ENCODE measurements around the gene ZNF436. TPM values are rescaled to one million over a fixed set of nuclear protein-coding genes. Genes with fewer than 3 reads are reported as not detected.
"Not testable (repeated sequence)": the region's sequence is repeated elsewhere in the genome, so short reads cannot be mapped to it uniquely, and the experiment has no call there.

Gene ZNF436
- total RNA-seq, 2 experiments from 2014 or later = 8.1 to 8.2 TPM

- Mint-ChIP-seq H3K9me3 (peaks cover 2% of the 10 kb centered on the region), H3K4me3 (no peak overlapping the region), H3K27me3 (no peaks in the 10 kb centered on the region), H3K4me1 (peaks cover 23% of the 10 kb centered on the region), H3K36me3 (peaks cover 6% of the 10 kb centered on the region), H3K27ac (no peak overlapping the region)
- POLR2A ChIA-PET = interaction anchor here (2.0 to 2.9 kb wide), 2 partner anchors 9 to 22 kb away, joined by 15 to 97 read pairs; partner anchors contain the start of gene ZNF436
- DNase-seq (no peak), ATAC-seq (ENCODE audit: low read depth) (no peak)
Measured at GRCh38 chr1:23345920-23346319, 23.7 kb downstream of the ZNF436 start.

GRCh38 chr1:23344987-23345472 lies 24.6 kb downstream of the ZNF436 start:
- ATAC-seq (ENCODE audit: low read depth) = no peak

GRCh38 chr1:23344111-23344986 lies 25.3 kb downstream of the ZNF436 start, which contains the start of gene HNRNPR:
HNRNPR (minus strand) TSS chr1:23344284; CDS start chr1:23341008, 3,276 bp downstream.
- Mint-ChIP-seq H3K4me3 (peak within 1 kb of the TSS; percentile 98), H3K36me3 (peaks cover 8% of the 10 kb centered on the region), H3K27me3 (no peaks in the 10 kb centered on the region), H3K4me1 (peaks cover 37% of the 10 kb centered on the region), H3K9me3 (peaks cover 2% of the 10 kb centered on the region), H3K27ac (peak within 1 kb of the TSS; percentile 98)
- POLR2A ChIA-PET = interaction anchor here (0.6 to 2.9 kb wide), 32 partner anchors 10 to 611 kb away, joined by 3 to 97 read pairs (median 4); partner anchors contain the start of genes ASAP3, ID3, KDM1A and PITHD1
- ATAC-seq (ENCODE audit: low read depth) (peak; percentile 99), DNase-seq (peak; percentile 95)

More at GRCh38 chr1:23344987-23345472, 24.6 kb downstream of the ZNF436 start:
- Mint-ChIP-seq H3K36me3 (peaks cover 6% of the 10 kb centered on the region), H3K4me3 (peak overlapping the region; percentile 98), H3K27me3 (no peaks in the 10 kb centered on the region), H3K27ac (peak overlapping the region; percentile 98), H3K9me3 (peaks cover 2% of the 10 kb centered on the region), H3K4me1 (peaks cover 32% of the 10 kb centered on the region)
- DNase-seq = no peak
- POLR2A ChIA-PET = interaction anchor here (0.6 to 2.9 kb wide), 16 partner anchors 10 to 610 kb away, joined by 3 to 97 read pairs (median 4); partner anchors contain the start of genes ASAP3 and ZNF436

GRCh38 chr1:23343221-23344110 lies 26.2 kb downstream of the ZNF436 start:
- Mint-ChIP-seq H3K4me3 (peak overlapping the region; percentile 95), H3K4me1 (peaks cover 42% of the 10 kb centered on the region), H3K9me3 (peaks cover 2% of the 10 kb centered on the region), H3K27ac (peak overlapping the region; percentile 89), H3K36me3 (peaks cover 12% of the 10 kb centered on the region), H3K27me3 (no peaks in the 10 kb centered on the region)
- peak; percentile 2 for ATAC-seq (ENCODE audit: low read depth)
- POLR2A ChIA-PET = interaction anchor here (0.6 to 2.9 kb wide), 19 partner anchors 9 to 348 kb away, joined by 3 to 97 read pairs (median 4); partner anchors contain the start of genes ASAP3, ID3, RPL11 and ZNF436
- DNase-seq = peak; percentile 70

- H3K36me3 Mint-ChIP-seq = peaks cover 22% of the 10 kb centered on the region
- peak overlapping the region; percentile 83 for H3K27ac Mint-ChIP-seq
- POLR2A ChIA-PET = interaction anchor here (0.6 kb wide), 1 partner anchor 323 kb away, joined by 3 read pairs; the partner anchor contains the start of gene KDM1A
- no peak for DNase-seq
- H3K4me1 Mint-ChIP-seq = peaks cover 47% of the 10 kb centered on the region
- peaks cover 2% of the 10 kb centered on the region for H3K9me3 Mint-ChIP-seq
- H3K27me3 Mint-ChIP-seq = no peaks in the 10 kb centered on the region
- ATAC-seq (ENCODE audit: low read depth) = no peak
- H3K4me3 Mint-ChIP-seq = peak overlapping the region; percentile 95
Measured at GRCh38 chr1:23341931-23342692, 27.5 kb downstream of the ZNF436 start.

- ATAC-seq (ENCODE audit: low read depth) (no peak), DNase-seq (no peak)
- POLR2A ChIA-PET = interaction anchor here (0.5 to 1.7 kb wide), 2 partner anchors 28 to 1340 kb away, joined by 4 to 10 read pairs; no protein-coding TSS in a partner anchor
- H3K4me3 Mint-ChIP-seq = peak overlapping the region; percentile 8
- peaks cover 32% of the 10 kb centered on the region for H3K36me3 Mint-ChIP-seq
- H3K27ac Mint-ChIP-seq = peak overlapping the region; percentile 1
- no peaks in the 10 kb centered on the region for H3K27me3 Mint-ChIP-seq
- H3K4me1 Mint-ChIP-seq = peaks cover 44% of the 10 kb centered on the region
- H3K9me3 Mint-ChIP-seq = no peaks in the 10 kb centered on the region
Measured at GRCh38 chr1:23339632-23340031, 30.0 kb downstream of the ZNF436 start.

GRCh38 chr1:23337869-23338268 lies 31.8 kb downstream of the ZNF436 start:
- H3K36me3 Mint-ChIP-seq = peaks cover 46% of the 10 kb centered on the region
- peaks cover 46% of the 10 kb centered on the region for H3K4me1 Mint-ChIP-seq
- DNase-seq = no peak
- POLR2A ChIA-PET = no interaction called here
- H3K27me3 Mint-ChIP-seq = no peaks in the 10 kb centered on the region
- no peak for ATAC-seq (ENCODE audit: low read depth)
- H3K9me3 Mint-ChIP-seq = no peaks in the 10 kb centered on the region
- H3K4me3 Mint-ChIP-seq = no peak overlapping the region
- no peak overlapping the region for H3K27ac Mint-ChIP-seq

GRCh38 chr1:23331713-23332112 lies 37.9 kb downstream of the ZNF436 start:
- H3K36me3 Mint-ChIP-seq = peaks cover 49% of the 10 kb centered on the region
- POLR2A ChIA-PET = interaction anchor here (1.2 kb wide), 1 partner anchor 13 kb away, joined by 4 read pairs; the partner anchor contains the start of gene HNRNPR

GRCh38 chr1:23330846-23331245 lies 38.8 kb downstream of the ZNF436 start:
- Mint-ChIP-seq H3K36me3 (peaks cover 51% of the 10 kb centered on the region), H3K4me3 (no peak overlapping the region), H3K4me1 (peaks cover 14% of the 10 kb centered on the region), H3K9me3 (no peaks in the 10 kb centered on the region), H3K27me3 (no peaks in the 10 kb centered on the region), H3K27ac (no peak overlapping the region)
- POLR2A ChIA-PET = interaction anchor here (1.2 to 1.4 kb wide), 2 partner anchors 14 to 19 kb away, joined by 4 read pairs; partner anchors contain the start of gene HNRNPR
- ATAC-seq (ENCODE audit: low read depth) (no peak), DNase-seq (no peak)

More at GRCh38 chr1:23331713-23332112, 37.9 kb downstream of the ZNF436 start:
- ATAC-seq (ENCODE audit: low read depth) = no peak
- H3K27ac Mint-ChIP-seq = no peak overlapping the region
- DNase-seq = no peak
- no peaks in the 10 kb centered on the region for H3K27me3 Mint-ChIP-seq
- no peak overlapping the region for H3K4me3 Mint-ChIP-seq
- no peaks in the 10 kb centered on the region for H3K9me3 Mint-ChIP-seq
- H3K4me1 Mint-ChIP-seq = peaks cover 12% of the 10 kb centered on the region

GRCh38 chr1:23325393-23325792 lies 44.2 kb downstream of the ZNF436 start:
- Mint-ChIP-seq H3K9me3 (no peaks in the 10 kb centered on the region), H3K36me3 (peaks cover 42% of the 10 kb centered on the region), H3K27me3 (no peaks in the 10 kb centered on the region), H3K4me3 (no peak overlapping the region), H3K27ac (no peak overlapping the region), H3K4me1 (peaks cover 14% of the 10 kb centered on the region)
- POLR2A ChIA-PET = no interaction called here
- DNase-seq (no peak), ATAC-seq (ENCODE audit: low read depth) (no peak)

GRCh38 chr1:23322770-23323169 lies 46.9 kb downstream of the ZNF436 start:
- H3K4me3 Mint-ChIP-seq = no peak overlapping the region
- H3K27ac Mint-ChIP-seq = no peak overlapping the region
- no peak for DNase-seq
- peaks cover 45% of the 10 kb centered on the region for H3K36me3 Mint-ChIP-seq
- ATAC-seq (ENCODE audit: low read depth) = no peak
- H3K4me1 Mint-ChIP-seq = peaks cover 12% of the 10 kb centered on the region
- POLR2A ChIA-PET = interaction anchor here (1.8 kb wide), 1 partner anchor 22 kb away, joined by 5 read pairs; the partner anchor contains the start of gene HNRNPR
- no peaks in the 10 kb centered on the region for H3K27me3 Mint-ChIP-seq
- H3K9me3 Mint-ChIP-seq = no peaks in the 10 kb centered on the region

GRCh38 chr1:23310280-23310679 lies 59.4 kb downstream of the ZNF436 start:
- Mint-ChIP-seq H3K27ac (peak overlapping the region; percentile 51), H3K36me3 (peaks cover 23% of the 10 kb centered on the region)
- DNase-seq; ATAC-seq (ENCODE audit: low read depth); H3K27me3 Mint-ChIP-seq; H3K4me1 Mint-ChIP-seq; POLR2A ChIA-PET; H3K4me3 Mint-ChIP-seq; H3K9me3 Mint-ChIP-seq: not testable (repeated sequence)
